ENCODE results near the gene TWIST2. TPM values are rescaled to one million over a fixed set of nuclear protein-coding genes. Genes with fewer than 3 reads are reported as not detected.

Gene TWIST2
- total RNA-seq, 2 experiments from 2014 or later: not detected

DNA sequence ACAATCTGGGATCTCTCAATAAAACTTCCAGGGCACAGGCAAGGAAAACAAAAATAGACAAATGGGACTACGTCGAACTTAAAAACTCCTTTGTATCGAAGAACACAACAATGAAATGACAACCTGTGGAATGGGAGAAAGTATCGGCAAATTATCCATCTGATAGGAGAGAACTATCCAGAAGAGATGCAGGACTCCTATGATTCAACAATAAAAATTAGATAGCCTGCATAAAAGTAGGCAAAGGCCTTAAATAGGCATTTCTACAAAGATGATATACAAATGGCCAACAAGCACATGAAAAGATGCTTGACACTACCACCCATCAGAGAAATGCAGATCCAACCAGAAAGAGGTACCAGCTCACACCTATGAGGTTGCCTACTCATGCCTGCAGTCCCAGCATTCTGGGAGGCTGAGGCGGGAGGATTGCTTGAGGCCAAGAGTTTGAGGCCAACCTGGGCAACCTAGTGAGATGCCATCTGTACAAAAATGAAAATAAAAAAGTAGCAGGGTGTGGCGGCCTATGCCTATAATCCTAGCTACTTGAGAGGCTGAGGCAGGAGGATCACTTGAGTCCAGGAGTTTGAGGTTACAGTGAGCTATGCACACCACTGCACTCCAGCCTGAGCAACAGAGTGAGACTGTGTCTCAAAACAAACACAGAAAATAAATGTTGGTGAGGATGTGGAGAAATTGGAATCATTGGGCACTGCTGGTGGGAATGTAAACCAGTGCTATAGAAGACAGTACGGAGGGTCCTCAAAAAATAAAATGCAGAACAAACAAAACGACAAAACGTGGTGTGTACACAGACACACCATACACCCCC, 21.6 kb downstream of the TWIST2 start:
- H3K36me3 Mint-ChIP-seq: no peaks in the 10 kb centered on the region
- no peak overlapping the region for H3K27ac Mint-ChIP-seq
- no peaks in the 10 kb centered on the region for H3K9me3 Mint-ChIP-seq
- H3K4me3 Mint-ChIP-seq: no peak overlapping the region
- no peak for DNase-seq
- no peaks in the 10 kb centered on the region for H3K27me3 Mint-ChIP-seq
- no peaks in the 10 kb centered on the region for H3K4me1 Mint-ChIP-seq

DNA sequence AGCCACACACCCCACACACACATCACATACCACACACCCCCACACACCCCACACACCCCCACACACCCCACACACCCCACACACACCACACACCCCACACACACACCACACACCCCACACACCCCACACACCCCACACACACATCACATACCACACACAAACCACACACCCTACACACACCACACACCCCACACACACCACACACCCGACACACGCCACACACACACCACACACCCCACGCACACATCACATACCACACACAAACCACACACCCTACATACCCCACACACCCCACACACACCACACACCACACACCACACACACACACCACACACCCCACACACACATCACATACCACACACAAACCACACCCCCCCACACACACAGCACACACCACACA, 22.4 kb downstream of the TWIST2 start:
- H3K27ac Mint-ChIP-seq: no peak overlapping the region
- no peak overlapping the region for H3K4me3 Mint-ChIP-seq
- no peaks in the 10 kb centered on the region for H3K36me3 Mint-ChIP-seq
- no peak for DNase-seq
- no peaks in the 10 kb centered on the region for H3K9me3 Mint-ChIP-seq
- peaks cover 7% of the 10 kb centered on the region for H3K27me3 Mint-ChIP-seq
- no peaks in the 10 kb centered on the region for H3K4me1 Mint-ChIP-seq

DNA sequence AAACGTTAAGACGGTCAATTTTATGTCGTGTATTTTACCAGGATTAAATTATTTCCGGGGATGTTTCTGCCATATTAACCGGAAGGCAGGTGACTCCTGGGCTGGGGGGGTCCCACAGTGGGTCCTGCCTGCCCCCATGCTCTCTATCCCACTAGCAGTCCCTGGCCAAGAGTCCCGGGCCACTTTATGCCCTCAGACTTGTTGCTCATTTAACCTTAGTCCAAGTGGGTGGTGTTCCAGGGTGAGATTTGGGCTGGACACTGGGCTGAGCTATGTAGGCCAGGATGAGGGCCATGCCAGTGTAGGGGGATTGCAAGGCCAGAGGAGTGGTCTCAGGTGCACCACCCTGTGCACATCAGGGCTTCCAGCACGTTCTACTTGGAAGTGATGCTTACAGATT, 24.1 kb downstream of the TWIST2 start:
- Mint-ChIP-seq H3K27me3 (peaks cover 10% of the 10 kb centered on the region), H3K27ac (no peak overlapping the region), H3K36me3 (no peaks in the 10 kb centered on the region), H3K4me1 (no peaks in the 10 kb centered on the region), H3K4me3 (no peak overlapping the region), H3K9me3 (no peaks in the 10 kb centered on the region)
- DNase-seq: no peak

DNA sequence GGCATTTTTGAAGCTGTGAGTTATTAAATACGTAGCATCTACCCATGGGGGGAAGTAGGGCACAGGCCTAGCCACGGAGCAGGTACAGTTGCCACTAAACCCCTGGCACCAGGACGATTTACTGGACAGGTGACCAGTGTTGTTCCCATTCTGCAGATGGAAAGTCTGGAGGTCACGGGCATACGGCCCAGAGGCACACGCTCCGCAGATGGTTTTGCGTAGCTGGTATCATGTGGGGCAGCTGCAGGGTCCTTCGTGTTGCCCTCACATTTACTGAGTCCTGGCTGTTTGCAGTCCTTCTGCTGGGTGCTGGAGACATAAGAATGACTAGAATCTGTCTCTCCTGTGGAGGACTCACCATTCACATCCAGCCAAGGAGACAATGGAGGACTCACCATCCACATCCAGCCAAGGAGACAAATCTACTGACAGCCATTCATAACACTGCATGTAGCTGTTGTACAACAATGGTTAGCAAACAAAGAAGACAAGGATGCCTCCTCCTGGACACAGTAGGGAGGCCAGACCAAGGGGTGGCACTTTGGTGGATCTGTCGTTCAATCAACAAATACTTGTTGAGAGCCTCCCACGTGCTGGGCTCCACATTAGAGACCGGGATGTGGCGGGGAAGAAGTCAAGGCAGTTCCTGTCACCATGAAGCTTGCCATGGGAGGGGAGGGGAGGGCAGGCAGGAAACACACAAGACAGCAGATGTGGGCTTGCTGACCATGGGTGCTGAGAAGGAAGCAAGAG, 24.9 kb downstream of the TWIST2 start:
- Mint-ChIP-seq H3K4me3 (no peak overlapping the region), H3K27me3 (peaks cover 10% of the 10 kb centered on the region), H3K36me3 (no peaks in the 10 kb centered on the region), H3K9me3 (peaks cover 3% of the 10 kb centered on the region), H3K4me1 (no peaks in the 10 kb centered on the region), H3K27ac (no peak overlapping the region)
- no peak for DNase-seq

DNA sequence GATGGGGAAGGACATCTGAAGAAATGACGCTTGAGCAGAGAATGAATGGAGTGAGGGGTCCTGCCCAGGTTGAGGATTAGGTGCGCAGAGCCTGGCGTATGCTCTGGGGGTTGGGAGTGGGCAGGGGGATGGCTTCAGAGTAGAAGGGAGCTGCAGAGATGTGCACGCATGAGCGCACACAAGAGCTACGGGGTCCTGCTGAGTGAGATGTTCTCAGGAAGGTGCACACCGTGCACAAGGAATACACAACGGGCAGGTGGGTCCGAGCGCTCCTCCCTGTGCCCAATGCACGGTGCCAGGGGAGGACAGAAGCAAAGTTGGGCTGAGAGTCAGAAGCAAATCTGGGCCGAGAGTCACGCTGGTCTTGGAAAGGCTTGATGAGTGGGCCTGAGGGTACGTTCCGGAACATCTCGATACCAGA, 25.5 kb downstream of the TWIST2 start:
- no peaks in the 10 kb centered on the region for H3K36me3 Mint-ChIP-seq
- no peak overlapping the region for H3K4me3 Mint-ChIP-seq
- peaks cover 10% of the 10 kb centered on the region for H3K27me3 Mint-ChIP-seq
- H3K9me3 Mint-ChIP-seq: peaks cover 3% of the 10 kb centered on the region
- H3K27ac Mint-ChIP-seq: no peak overlapping the region
- DNase-seq: no peak
- no peaks in the 10 kb centered on the region for H3K4me1 Mint-ChIP-seq

DNA sequence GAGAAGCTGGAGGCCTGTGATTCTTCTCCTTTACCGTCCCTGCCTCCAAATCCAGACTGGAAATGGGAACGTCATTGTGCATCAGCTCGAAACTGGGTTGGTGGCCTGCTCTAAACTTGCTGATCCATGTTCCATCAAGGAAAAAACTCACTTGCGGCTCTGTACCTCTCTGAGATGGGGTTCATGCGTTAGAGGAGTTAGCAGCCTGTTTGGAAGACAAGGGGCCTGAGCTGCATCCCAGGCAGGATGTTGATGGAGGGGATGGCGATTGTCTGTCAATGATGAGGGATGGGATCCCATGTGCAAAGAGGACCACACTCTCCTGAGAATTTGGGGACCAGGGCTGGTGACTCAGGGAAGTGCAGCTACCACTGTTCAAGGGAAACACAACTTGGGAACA, 26.0 kb downstream of the TWIST2 start:
- Mint-ChIP-seq H3K36me3 (no peaks in the 10 kb centered on the region), H3K4me3 (no peak overlapping the region), H3K27me3 (peaks cover 10% of the 10 kb centered on the region), H3K27ac (no peak overlapping the region), H3K9me3 (peaks cover 3% of the 10 kb centered on the region), H3K4me1 (no peaks in the 10 kb centered on the region)
- no peak for DNase-seq

DNA sequence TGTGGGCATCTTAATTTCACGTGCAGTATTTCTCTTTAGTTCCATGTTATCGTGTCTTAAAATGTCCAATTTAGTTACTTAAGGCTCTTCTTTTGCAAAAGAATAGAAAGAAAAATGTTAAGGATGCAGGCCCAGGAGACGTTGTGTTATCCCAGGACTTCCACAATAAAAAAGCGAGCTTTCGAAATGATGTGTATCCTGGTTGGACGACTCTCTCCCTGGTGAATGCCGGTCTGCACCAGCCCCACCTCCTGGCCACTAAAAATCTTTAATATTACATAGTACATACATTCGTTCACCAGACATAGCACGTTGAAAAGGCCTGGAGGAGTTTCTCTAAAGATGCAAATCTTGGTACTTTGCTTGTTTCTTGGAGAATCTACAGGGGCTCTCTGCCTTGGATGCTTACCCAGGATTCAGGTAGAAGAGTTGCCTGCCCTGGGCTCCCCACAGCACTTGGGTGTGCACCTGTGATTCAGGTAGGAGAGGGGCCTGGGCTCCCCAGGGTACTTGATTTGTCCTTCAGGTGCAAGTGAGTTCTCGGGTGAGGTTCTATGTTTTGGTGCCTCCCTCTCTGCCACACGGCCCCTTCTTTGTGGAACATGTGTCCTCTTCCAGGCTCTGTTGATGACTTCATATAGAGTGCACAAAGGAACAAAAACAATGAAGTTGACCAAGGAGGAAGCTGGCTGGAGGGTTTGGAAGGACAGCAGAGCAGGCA, 26.6 kb downstream of the TWIST2 start:
- H3K27me3 Mint-ChIP-seq: peaks cover 13% of the 10 kb centered on the region
- H3K4me1 Mint-ChIP-seq: no peaks in the 10 kb centered on the region
- no peak overlapping the region for H3K27ac Mint-ChIP-seq
- H3K4me3 Mint-ChIP-seq: no peak overlapping the region
- peaks cover 3% of the 10 kb centered on the region for H3K9me3 Mint-ChIP-seq
- no peak for DNase-seq
- no peaks in the 10 kb centered on the region for H3K36me3 Mint-ChIP-seq

DNA sequence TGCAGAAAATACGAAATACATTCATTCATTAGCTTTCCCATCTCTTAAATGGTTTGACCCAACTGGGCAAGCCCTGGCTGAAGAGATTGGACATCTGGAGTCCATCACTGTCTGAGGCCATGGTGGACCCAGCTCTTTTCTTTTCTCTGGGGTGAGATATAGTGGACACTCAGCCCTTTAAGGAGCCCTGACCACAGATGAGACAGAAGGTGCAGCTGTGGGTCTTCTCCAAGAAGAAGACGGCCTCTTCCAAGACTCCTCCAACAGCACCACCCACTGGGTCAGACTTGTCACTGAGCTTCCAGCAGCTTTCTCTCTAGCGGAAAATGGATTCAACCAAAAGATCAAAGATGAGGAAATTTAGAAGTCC, 27.2 kb downstream of the TWIST2 start:
- Mint-ChIP-seq H3K9me3 (peaks cover 3% of the 10 kb centered on the region), H3K27me3 (peaks cover 18% of the 10 kb centered on the region), H3K4me3 (no peak overlapping the region), H3K36me3 (no peaks in the 10 kb centered on the region), H3K27ac (no peak overlapping the region), H3K4me1 (no peaks in the 10 kb centered on the region)
- no peak for DNase-seq

DNA sequence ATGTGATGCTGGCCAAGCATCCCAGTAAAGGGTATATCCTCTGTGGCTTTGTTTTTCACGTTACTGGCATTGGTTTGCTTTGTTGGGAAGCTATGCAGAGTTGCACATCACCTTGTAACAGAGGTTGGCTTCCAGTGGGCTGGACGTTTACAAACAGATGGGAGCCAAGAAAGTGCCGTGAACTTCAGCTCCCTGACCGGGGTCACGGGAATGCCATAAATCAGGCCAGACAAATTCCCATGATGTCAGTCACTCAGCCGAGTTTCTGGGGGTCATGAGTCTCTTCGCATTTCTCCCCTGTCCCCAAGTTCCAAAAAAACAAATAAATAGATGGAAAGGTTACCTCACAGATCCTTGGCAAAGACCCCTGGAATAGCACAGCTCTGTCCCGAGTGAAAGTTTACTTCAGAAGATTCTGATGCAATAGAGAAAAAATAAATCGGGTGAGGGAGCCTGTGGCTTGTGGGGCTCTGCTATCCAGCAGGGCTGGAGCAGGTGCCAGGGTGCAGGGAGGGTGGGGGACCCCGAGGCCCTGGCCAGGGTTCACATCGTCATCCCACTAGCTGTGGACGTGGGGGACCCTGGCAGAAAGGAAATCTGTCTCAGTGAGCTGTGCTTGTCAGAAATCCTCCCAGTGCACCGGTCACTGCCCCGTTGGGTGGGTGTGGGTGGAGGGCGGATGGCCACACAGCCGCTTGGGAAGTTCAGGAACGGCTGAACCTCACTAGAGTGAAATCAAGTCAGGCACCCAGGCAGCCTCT, 27.8 kb downstream of the TWIST2 start:
- Mint-ChIP-seq H3K36me3 (no peaks in the 10 kb centered on the region), H3K4me1 (no peaks in the 10 kb centered on the region), H3K9me3 (peaks cover 3% of the 10 kb centered on the region)

DNA sequence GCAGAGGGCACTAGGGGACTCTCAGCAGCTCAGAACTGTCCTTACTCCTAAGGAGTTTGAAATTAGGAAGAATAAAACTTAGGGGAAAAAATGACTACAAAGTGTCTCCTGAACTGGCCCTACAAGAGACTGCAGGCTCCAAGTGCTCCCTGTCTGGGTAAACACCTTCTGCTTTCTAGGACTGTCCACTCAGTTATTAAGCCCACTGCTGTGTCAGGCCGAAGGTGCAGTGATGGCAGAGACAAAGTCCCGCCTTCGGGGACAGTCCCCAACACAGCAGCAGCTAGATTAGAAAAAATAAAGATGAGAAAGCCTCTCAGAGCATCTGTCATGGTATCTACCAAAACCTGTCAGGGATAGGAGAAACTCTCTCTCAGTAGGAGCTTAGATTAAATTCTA, 28.3 kb downstream of the TWIST2 start:
- DNase-seq: no peak

More for the DNA sequence above, 27.8 kb downstream of the TWIST2 start:
- H3K27me3 Mint-ChIP-seq: peaks cover 18% of the 10 kb centered on the region
- no peak overlapping the region for H3K4me3 Mint-ChIP-seq
- no peak overlapping the region for H3K27ac Mint-ChIP-seq
- no peak for DNase-seq

DNA sequence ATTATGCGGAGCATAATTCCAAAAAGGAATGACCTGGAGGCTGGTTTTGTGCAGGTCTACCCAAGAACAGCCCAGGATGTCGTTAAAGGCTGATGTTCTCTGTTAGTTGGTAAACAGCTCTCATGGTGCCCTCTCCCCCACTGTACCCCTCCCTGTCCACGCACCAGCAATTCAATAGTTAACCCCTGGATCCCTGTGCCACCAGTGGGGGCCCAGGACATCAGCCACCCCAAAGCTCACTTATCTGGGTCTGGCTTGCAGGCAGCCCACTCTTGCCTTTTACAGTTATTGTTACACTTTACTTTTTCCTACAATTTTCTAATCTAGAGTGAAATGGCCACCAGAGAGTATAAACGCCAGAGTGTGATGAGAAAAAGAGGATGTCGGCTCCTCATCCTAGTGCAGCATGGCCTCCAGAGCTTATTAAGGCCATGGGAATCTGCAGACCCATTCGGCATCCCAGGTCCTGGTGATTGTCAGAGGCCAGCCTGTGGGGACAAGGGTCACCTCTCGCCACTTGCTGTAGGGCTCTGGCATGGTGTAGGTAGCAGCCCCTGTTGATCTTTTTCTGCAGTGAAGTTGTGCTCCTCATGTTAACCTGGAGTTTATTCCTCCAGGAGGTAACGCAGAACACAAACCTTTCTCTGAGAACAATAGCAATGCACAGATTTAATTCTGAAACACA, 30.3 kb downstream of the TWIST2 start:
- Mint-ChIP-seq H3K27ac (no peak overlapping the region), H3K4me3 (no peak overlapping the region), H3K36me3 (no peaks in the 10 kb centered on the region), H3K4me1 (no peaks in the 10 kb centered on the region), H3K27me3 (peaks cover 29% of the 10 kb centered on the region), H3K9me3 (peaks cover 3% of the 10 kb centered on the region)
- DNase-seq: no peak

More for the DNA sequence above, 28.3 kb downstream of the TWIST2 start:
- Mint-ChIP-seq H3K27me3 (peaks cover 18% of the 10 kb centered on the region), H3K4me1 (no peaks in the 10 kb centered on the region), H3K27ac (no peak overlapping the region), H3K9me3 (peaks cover 3% of the 10 kb centered on the region), H3K4me3 (no peak overlapping the region), H3K36me3 (no peaks in the 10 kb centered on the region)

DNA sequence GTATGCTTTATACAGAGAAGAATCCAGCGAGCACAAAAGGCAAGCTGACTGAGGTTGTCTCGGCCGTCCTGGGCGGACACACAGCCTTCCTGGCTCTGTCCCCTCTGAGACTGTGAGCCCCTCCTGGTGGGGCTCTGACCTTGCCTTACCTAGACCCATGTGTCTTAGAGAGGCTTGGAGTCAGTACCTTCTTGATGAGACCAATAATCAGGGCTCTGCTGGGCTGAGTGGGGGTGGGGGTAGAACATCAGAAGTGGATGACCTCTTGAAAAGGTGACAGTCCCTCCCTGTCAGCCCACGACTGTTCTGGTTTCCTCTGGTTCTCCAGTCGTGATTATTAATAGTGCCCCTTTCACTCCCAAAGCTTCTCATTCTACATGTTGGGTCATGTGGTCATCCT, 31.2 kb downstream of the TWIST2 start:
- Mint-ChIP-seq H3K9me3 (peaks cover 3% of the 10 kb centered on the region), H3K4me1 (no peaks in the 10 kb centered on the region), H3K27ac (no peak overlapping the region), H3K36me3 (no peaks in the 10 kb centered on the region), H3K4me3 (no peak overlapping the region), H3K27me3 (peaks cover 32% of the 10 kb centered on the region)
- no peak for DNase-seq

DNA sequence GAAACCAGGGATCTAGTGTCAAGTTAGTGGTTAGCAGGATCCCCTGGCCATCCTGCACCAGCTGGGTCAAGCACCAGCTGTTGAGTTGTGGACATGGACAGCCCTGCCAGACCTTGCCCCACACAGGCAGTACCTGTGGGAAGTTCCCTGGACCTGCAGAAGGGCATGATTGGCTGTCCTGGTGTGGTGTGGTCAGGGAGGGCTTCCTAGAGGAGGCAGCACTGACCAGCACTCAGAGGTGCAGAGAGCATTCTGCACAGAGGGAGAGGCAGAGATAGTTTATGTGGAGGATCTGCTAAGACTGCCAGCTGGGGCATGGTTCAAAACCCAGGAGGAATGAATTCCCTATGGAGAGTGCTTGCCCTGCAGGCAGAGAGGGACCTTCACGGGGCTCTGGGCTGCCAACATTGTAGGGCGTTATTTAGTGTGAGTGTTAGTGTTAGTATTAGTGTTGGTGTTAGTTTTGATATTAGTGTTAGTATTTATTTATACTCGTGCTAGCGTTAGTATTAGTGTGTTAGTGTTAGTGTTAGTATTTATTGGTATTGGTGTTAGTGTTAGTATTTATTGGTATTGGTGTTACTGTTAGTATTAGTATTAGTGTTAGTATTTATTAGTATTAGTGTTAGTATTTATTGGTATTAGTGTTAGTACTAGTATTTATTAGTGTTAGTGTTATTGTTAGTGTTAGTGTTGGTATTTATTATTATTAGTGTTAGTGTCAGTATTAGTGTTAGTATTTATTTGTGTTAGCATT, 31.9 kb downstream of the TWIST2 start:
- DNase-seq: no peak
- Mint-ChIP-seq H3K9me3 (peaks cover 3% of the 10 kb centered on the region), H3K27ac (peak overlapping the region; percentile 50), H3K4me3 (no peak overlapping the region), H3K36me3 (no peaks in the 10 kb centered on the region), H3K4me1 (no peaks in the 10 kb centered on the region), H3K27me3 (peaks cover 32% of the 10 kb centered on the region)
